GM04504 (cell line): ENCODE measurements around the gene DMAC2L.
"Not testable (repeated sequence)": the region's sequence is repeated elsewhere in the genome, so short reads cannot be mapped to it uniquely, and the experiment has no call there.

Source experiments
- DNase-seq: peaks from one replicate; pipeline ENCODE4 v3.0.0-alpha.2; 2012; ENCODE audit warnings: low read depth

Gene DMAC2L

GRCh38 chr14:50356283-50356682 is 44.2 kb downstream of the DMAC2L start:
- not testable (repeated sequence) for DNase-seq

GRCh38 chr14:50357124-50357523 is 45.0 kb downstream of the DMAC2L start:
- no peak for DNase-seq

- DNase-seq = no peak
Observed at GRCh38 chr14:50357753-50358395, 45.8 kb downstream of the DMAC2L start.

DNA sequence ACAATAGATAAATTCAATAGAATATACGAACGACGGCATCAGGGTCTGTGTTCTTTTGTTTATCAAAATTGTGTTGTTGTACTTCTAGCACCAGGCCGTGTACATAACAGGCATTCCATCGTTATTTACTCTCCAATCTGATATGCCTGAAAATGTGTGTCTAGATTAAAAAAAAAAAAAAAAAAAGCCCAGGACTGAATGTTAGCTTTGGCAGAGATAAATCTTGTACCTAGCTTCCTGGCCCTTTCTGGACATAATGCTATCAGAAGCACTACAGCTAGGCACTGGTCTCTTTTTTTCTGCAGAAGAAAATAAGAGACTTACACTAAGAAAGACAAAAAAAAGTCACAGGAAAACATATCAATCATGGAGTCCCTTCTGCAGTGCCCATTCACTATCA is 47.5 kb downstream of the DMAC2L start:
- DNase-seq = no peak

- no peak for DNase-seq
Observed at GRCh38 chr14:50360093-50360492, 48.0 kb downstream of the DMAC2L start.

DNA sequence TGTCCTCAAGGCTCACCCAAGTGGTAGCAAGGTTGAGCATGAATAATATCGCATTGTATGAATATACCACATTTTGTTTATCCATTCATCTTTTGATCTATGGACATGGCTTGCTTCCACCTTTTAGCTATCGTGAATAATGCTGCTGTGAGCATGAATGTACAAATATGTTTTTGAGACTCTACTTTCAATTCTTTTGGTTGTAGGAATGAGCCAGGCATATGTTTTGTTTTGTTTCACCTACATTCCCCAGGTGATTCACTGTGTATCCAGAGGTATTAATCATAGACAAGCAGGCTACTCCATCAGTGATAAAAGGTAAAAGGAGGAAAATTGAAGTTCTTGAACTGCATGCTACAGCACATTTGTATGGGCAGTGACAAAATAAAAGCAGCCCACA is 48.7 kb downstream of the DMAC2L start:
- no peak for DNase-seq

- not testable (repeated sequence) for DNase-seq
Observed at GRCh38 chr14:50361473-50362403, 49.6 kb downstream of the DMAC2L start.

DNA sequence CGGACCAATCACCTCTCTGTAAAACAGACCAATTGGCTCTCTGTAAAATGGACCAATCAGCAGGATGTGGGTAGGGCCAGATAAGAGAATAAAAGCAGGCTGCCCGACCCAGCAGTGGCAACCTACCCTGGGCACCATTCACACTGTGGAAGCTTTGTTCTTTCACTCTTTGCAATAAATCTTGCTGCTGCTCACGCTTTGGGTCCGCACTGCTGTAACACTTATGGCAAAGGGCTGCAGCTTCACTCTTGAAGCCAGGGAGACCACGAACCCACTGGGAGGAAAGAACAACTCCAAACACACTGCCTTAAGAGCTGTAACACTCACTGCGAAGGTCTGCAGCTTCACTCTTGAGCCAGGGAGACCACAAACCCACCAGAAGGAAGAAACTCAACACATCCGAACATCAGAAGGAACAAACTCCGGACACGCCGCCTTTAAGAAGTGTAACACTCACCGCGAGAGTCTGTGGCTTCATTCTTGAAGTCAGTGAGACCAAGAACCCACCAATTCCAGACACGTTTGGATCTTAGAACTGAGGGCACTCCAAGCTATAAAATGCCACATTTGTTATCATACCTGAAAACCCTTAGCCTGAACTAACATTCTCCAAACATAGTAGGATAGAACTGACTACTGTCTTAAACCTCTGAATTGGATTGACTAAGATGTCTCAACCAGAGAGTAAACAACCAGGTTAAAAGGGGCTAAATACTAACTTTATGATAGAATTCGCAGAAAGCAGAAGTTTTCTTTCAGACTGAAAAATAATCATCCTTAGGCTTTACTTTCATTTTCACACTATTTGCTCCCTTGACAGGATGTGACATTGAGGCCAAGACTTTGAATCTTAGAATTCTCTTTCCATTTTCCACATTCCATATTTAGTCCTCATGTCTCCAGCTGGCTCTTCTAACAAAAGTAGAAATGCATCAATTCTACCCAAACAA is 50.9 kb downstream of the DMAC2L start:
- DNase-seq = no peak

- DNase-seq = no peak
Observed at GRCh38 chr14:50363714-50364111, 51.6 kb downstream of the DMAC2L start.

DNA sequence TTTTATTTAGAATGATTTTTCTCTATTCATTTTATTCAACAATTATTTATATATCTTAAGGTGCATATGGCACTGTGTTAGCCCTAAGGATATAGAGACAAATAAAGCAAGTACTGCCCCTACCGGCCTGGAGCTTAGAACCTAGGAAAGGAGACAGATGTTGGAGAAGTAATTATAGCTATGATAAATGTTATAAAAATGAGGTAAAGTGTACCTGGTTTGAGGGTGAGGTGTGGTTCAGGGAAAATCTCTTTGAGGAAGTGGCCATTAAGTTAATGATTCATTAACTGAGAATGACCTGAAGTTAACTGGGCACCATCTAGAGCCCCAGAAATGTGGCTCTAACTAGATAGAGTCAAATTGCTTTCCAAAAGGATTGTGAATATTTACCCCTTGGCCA is 52.7 kb downstream of the DMAC2L start:
- DNase-seq = no peak

DNA sequence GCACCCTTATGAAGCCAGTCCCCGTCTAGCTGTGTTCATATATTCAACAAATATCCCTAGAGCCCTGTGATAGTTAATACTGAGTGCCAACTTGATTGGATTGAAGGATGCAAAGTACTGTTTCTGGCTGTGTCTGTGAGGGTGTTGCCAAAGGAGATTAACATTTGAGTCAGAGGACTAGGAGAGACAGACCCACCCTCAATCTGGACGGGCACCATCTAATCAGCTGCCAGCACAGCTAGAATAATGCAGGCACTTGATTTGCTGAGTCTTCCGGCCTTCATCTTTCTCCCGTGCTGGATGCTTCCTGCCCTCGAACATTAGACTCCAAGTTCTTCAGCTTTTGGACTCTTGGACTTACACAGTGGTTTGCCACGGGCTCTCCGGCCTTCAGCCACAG is 53.4 kb downstream of the DMAC2L start:
- DNase-seq = not testable (repeated sequence)

DNA sequence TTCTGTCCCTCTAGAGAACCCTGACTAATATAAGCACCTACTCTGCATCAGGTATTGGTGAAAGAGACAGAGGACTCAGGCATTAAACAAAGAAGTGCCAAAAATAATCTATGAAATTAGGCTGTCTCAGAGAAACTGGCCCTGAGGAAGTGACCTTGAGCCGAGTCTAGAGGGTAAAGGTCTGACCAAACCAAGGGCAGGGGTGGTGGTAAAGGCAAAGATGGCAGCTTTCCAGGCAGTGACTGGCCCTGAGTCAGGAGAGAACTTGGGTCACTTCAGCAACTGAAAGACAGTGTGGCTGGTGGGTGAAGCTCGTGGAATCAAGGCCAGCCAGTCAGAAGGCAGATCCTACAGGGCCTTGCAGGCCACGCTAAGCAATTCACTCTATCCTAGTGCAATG is 54.0 kb downstream of the DMAC2L start:
- DNase-seq = no peak

DNA sequence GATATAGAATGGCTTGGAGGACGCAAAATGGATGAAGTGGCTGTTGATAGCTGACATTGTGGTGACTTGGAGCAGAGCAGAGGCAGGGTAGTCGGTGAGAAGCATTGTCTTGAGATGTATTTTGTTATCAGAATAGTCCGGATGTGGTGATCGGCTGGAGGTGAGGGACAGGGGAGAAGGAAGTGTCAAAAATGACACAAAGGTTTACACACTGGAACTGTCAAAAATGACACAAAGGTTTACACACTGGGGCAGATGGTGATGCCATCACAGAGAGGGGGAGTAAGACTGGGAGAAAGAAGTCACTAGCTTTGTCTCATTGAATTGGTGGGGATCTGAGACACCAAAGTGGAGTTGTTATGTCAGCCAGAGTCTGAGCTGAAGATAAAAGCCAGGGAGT is 54.5 kb downstream of the DMAC2L start:
- DNase-seq = no peak

DNA sequence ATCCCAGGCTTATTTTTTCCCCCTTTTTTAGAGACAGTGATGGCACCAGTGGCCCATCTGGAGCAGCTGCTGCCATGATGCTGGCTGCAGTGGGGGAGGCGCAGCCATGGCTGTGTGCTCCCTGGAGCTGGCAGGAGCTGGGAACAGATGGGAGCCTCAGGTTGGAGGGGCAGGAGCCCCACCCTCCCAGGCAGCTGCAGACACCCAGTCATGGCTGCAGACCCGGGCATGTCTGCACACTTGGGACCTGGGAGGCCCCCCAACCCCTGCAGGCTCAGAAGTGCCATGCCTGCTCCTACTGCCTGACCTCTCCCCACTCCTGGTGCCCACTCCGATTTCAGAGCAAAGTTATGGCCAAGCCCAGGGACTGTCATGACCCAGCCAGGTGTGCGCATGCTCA is 59.4 kb downstream of the DMAC2L start:
- DNase-seq = no peak

DNA sequence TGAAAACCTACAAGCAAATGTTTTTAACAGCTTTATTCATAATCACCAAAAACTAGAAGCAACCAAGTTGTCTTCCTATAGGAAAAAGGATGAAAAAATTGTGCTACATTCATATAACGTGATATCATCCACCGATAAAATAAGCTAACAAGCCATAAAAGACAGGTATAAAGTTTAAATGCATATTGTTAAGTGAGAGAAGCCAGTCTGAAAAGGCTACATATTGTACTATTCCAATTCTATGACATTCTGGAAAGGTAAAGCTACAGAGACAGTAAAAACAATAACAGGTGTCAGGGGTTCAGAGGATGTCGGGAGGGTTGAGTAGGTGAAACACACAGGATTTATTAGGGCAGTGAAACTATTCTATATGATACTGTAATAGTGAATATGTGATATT is 61.8 kb downstream of the DMAC2L start:
- DNase-seq = no peak

DNA sequence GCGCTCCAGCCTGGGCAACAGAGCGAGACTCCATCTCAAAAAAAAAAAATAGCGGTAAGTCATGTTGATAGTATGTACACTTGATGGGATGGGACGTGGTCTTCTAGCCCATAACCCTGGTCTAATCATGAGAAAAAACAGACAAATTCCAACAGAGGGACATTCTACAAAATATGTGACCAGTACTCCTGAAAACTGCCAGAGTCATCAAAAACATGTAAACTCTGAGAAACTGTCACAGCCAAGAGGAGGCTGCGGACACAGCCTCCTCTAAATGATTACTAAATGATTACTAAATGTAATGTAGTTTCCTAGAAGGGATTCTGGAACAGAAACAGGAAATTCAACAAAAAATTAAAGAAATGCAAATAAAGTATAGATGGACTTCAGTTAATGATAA is 63.6 kb downstream of the DMAC2L start:
- no peak for DNase-seq
